Activated CD8-positive, alpha-beta T cell treated with anti-CD3 and anti-CD28 coated beads for 36 hours (primary cell): Measurements from ENCODE around the gene POLG. TPM values are rescaled to one million over a fixed set of nuclear protein-coding genes. Genes with fewer than 3 reads are reported as not detected.
A peak's percentile ranks its signal among the peaks of the same experiment; 100 is the strongest.

Experiments
- ATAC-seq: fragments of 200-7000 bp; cut with Tn5 transposase; one replicate; pipeline ENCODE4 v1.10.0; 2021; ENCODE audit warnings: mild to moderate bottlenecking, moderate library complexity
- CTCF ChIA-PET: fragments of 350-600 bp; sonication (Branson Sonifier 250); formaldehyde crosslinking; loops from one replicate; lab custom pipeline; 2021; ENCODE audit warnings: antibody characterized with exemption; lab: Charles Lee
- POLR2A ChIA-PET: fragments of 350-600 bp; sonication (Branson Sonifier 250); formaldehyde crosslinking; loops from one replicate; lab custom pipeline; 2021; ENCODE audit warnings: antibody characterized with exemption; lab: Charles Lee
- DNase-seq: peaks from one replicate; pipeline ENCODE4 v3.0.0-alpha.2; 2020
- H3K27ac Mint-ChIP-seq: one replicate; pipeline ENCODE4 v1.8.0; 2021; ENCODE audit warnings: mild to moderate bottlenecking, mixed read lengths
- H3K27me3 Mint-ChIP-seq: one replicate; pipeline ENCODE4 v1.8.0; 2021; ENCODE audit warnings: mixed read lengths
- H3K36me3 Mint-ChIP-seq: one replicate; pipeline ENCODE4 v1.8.0; 2021; ENCODE audit warnings: low read depth, mixed read lengths
- H3K4me1 Mint-ChIP-seq: one replicate; pipeline ENCODE4 v1.8.0; 2021; ENCODE audit warnings: low read depth, mixed read lengths
- H3K4me3 Mint-ChIP-seq: one replicate; pipeline ENCODE4 v1.8.0; 2021; ENCODE audit warnings: mild to moderate bottlenecking, moderate library complexity, mixed read lengths
- H3K9me3 Mint-ChIP-seq: one replicate; pipeline ENCODE4 v1.8.0; 2021; ENCODE audit warnings: mixed read lengths
- intact Hi-C: fragments of 100-400 bp; cut with micrococcal nuclease; formaldehyde crosslinking; loops from one replicate; pipeline ENCODE4 v1.10.0; 2022
- total RNA-seq, 2 experiments: library from RNA; stranded (reverse); gene quantifications; one replicate each; pipeline ENCODE4 v1.2.3, GENCODE V29; 2021
- TF ChIP-seq, protein P1 (sequence below): fragments of 200-600 bp; IDR thresholded peaks from one replicate; pipeline ENCODE4 v1.8.0; 2022; ENCODE audit warnings: antibody characterized with exemption, mild to moderate bottlenecking

The POLG gene
- total RNA-seq, 2 experiments from 2014 or later, result 101 to 106 TPM

DNA sequence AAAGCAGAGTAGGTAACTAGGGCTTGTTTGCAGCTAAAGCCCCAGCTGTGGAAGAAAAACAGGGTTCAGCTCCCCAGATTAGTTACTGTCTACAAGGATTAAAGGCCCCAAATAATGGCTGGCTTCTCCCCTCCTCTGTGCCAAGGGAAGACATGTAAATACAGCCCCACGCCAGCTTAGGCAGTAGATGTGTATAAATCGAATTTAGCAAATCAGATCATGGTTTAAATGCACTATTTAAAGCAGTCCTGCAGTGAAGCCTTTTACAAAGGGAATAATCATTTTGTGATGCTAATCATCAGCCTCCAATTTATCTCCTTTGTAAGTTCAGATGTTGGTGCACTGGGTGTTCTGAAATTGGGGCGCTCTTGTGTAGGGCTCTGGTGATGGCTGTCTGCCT lies 46.7 kb upstream of the POLG start:
- POLR2A ChIA-PET, result no interaction called here
- TF ChIP-seq, protein P1, sequence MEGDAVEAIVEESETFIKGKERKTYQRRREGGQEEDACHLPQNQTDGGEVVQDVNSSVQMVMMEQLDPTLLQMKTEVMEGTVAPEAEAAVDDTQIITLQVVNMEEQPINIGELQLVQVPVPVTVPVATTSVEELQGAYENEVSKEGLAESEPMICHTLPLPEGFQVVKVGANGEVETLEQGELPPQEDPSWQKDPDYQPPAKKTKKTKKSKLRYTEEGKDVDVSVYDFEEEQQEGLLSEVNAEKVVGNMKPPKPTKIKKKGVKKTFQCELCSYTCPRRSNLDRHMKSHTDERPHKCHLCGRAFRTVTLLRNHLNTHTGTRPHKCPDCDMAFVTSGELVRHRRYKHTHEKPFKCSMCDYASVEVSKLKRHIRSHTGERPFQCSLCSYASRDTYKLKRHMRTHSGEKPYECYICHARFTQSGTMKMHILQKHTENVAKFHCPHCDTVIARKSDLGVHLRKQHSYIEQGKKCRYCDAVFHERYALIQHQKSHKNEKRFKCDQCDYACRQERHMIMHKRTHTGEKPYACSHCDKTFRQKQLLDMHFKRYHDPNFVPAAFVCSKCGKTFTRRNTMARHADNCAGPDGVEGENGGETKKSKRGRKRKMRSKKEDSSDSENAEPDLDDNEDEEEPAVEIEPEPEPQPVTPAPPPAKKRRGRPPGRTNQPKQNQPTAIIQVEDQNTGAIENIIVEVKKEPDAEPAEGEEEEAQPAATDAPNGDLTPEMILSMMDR, result no peak
- Mint-ChIP-seq H3K27me3 (peaks cover 51% of the 10 kb centered on the region), H3K9me3 (no peaks in the 10 kb centered on the region), H3K27ac (no peak overlapping the region), H3K4me1 (peaks cover 14% of the 10 kb centered on the region), H3K36me3 (no peaks in the 10 kb centered on the region), H3K4me3 (no peak overlapping the region)
- DNase-seq (no peak), ATAC-seq (no peak)
- CTCF ChIA-PET, result interaction anchor here (14.0 kb wide), 1 partner anchor 23 kb away, joined by 165 read pairs; no protein-coding TSS in a partner anchor
- intact Hi-C loops, result no loop called here

DNA sequence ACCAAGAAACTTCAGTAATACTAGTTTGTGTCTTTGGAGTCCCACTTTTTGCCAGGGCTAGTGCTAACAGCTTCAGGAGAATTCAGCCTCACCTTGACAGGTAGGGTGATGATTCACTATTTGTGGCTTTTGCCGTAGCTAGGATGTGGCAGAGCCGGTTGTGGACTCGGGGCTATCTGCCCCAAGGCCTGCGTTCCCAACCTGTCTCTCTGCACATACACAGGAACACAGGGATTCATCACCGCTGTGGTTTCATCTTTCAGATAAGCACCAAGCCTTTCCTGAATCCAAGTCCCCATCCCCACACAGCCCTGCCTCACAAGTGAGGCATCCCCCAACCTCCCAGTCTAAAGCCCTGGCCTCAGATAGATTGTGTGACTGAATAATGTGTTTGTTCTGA lies 45.2 kb upstream of the POLG start:
- no peaks in the 10 kb centered on the region for H3K36me3 Mint-ChIP-seq
- ATAC-seq, result no peak
- ChIA-PET CTCF (interaction anchor here (0.8 to 14.0 kb wide), 9 partner anchors 9 to 93 kb away, joined by 3 to 165 read pairs (median 5); no protein-coding TSS in a partner anchor), POLR2A (interaction anchor here (0.6 to 1.2 kb wide), 3 partner anchors 8 to 514 kb away, joined by 3 to 7 read pairs (median 3); partner anchors contain the start of gene AP3S2)
- peaks cover 14% of the 10 kb centered on the region for H3K4me1 Mint-ChIP-seq
- no peaks in the 10 kb centered on the region for H3K9me3 Mint-ChIP-seq
- H3K27me3 Mint-ChIP-seq, result peaks cover 63% of the 10 kb centered on the region
- peak overlapping the region; percentile 67 for H3K4me3 Mint-ChIP-seq
- DNase-seq, result no peak
- intact Hi-C loops, result no loop called here
- TF ChIP-seq, protein P1, result no peak
- H3K27ac Mint-ChIP-seq, result no peak overlapping the region

DNA sequence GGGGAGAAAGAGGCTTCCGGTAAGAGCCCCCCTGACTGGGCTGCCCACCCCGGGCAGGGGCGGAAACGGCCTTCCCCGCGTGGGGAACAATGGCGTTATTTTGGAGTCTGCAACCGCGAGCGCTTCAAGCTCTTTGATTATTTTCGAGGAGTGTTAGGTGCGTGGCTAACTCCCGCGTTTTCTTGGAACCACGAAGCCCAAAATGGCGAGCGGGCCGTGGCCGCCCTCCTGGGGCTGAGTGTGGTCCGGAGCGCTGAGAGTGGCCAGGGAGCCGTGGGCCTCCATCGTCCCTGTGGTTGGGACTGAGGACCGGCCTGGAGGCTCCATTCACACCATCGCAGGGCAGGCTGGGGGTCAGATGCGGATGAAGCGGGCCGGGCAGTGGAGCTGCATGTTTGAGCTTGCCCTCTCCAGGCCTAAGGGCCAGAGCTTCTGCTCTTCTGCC lies 44.6 kb upstream of the POLG start:
- no peaks in the 10 kb centered on the region for H3K9me3 Mint-ChIP-seq
- H3K4me1 Mint-ChIP-seq, result peaks cover 14% of the 10 kb centered on the region
- DNase-seq (no peak), ATAC-seq (no peak)
- ChIA-PET CTCF (interaction anchor here (0.8 to 14.0 kb wide), 10 partner anchors 10 to 93 kb away, joined by 3 to 165 read pairs (median 6); no protein-coding TSS in a partner anchor), POLR2A (interaction anchor here (0.6 to 2.2 kb wide), 3 partner anchors 20 to 515 kb away, joined by 3 to 8 read pairs (median 7); partner anchors contain the start of gene AP3S2)
- H3K27ac Mint-ChIP-seq, result no peak overlapping the region
- H3K4me3 Mint-ChIP-seq, result peak overlapping the region; percentile 67
- TF ChIP-seq, protein P1, result no peak
- no peaks in the 10 kb centered on the region for H3K36me3 Mint-ChIP-seq
- peaks cover 68% of the 10 kb centered on the region for H3K27me3 Mint-ChIP-seq
- intact Hi-C loops, result no loop called here

DNA sequence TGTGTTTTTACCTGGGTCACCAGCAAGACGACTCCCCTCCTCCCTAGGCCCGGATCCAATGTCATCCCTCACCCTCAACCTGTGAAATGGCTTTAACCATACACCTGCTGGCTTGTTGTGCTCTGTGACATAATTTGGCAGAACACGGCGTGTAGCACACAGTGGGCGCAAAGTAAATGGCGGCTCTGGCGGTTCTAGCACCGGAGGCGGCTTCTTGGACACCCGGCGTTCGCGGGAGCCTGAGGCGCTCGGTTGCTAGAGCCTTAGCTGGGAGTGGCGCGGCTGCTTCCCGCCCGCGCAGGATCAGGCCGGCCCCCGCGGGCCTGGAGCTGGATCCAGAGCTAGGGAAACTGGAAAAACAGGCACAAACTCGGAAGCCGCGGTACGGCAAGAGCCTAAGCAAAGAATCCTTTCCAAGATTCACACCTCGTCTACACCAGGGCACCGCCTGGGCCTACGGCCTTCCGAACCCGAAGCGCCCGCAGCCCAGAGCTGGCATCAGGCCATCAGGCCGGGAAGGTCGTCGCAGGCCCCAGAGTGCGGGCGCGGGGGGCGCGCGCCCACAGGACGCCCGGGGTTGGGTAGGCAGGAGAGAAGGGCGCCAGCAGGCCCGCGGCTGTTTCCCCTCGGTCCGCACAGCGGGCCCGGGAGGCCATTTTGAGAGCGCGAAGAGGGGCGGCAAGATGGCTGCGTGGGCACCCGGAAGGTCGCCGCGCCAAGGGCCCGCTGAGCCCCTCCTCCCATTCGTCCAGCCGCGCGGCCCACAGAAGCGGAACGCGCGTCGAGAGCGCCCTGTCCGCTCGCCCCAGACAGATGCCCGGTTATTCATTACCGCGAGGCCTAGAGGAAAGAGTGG lies 43.9 kb upstream of the POLG start:
- ATAC-seq (peak; percentile 51), DNase-seq (no peak)
- Mint-ChIP-seq H3K27me3 (peaks cover 73% of the 10 kb centered on the region), H3K4me1 (peaks cover 14% of the 10 kb centered on the region), H3K9me3 (no peaks in the 10 kb centered on the region), H3K4me3 (peak overlapping the region; percentile 69), H3K27ac (peak overlapping the region; percentile 74), H3K36me3 (no peaks in the 10 kb centered on the region)
- intact Hi-C loops, result no loop called here
- TF ChIP-seq, protein P1, result no peak
- POLR2A ChIA-PET, result interaction anchor here (0.5 to 2.2 kb wide), 2 partner anchors 19 to 31 kb away, joined by 3 to 8 read pairs; no protein-coding TSS in a partner anchor
- CTCF ChIA-PET, result interaction anchor here (0.9 to 14.0 kb wide), 11 partner anchors 10 to 94 kb away, joined by 4 to 165 read pairs (median 5); no protein-coding TSS in a partner anchor
